Measurements from ENCODE around the gene ZRANB1.

Gene ZRANB1

DNA sequence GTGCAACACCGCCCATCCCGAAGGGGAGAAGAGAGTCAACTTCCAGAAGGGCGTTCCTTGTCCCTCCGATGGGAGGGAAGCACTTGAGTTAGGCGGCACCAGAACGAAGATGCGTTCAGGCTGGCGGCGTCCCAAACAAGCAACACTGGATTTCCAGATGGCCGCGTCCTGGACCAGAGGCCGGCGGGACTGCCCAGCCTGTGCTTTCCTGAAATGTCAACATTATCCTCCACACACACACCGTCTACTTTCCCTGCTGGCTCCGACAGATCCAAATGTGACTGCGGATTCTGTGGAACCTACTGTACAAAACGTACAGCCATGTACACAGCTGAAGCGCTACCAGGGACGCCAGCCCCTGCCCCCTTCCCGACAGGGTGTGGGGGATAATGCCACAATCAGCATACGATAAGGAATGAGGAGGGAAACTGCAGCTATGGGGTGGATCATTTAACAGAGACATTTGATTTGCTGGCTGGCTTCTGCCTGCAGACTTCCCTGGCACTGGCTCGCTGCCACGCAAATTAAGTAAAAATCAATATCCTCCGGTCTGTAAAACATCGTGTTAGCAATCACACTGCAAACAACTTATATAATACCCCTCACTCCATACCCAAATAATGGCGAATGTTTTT is 82.1 kb downstream of the ZRANB1 start:
- DNase-seq, result no peak

DNA sequence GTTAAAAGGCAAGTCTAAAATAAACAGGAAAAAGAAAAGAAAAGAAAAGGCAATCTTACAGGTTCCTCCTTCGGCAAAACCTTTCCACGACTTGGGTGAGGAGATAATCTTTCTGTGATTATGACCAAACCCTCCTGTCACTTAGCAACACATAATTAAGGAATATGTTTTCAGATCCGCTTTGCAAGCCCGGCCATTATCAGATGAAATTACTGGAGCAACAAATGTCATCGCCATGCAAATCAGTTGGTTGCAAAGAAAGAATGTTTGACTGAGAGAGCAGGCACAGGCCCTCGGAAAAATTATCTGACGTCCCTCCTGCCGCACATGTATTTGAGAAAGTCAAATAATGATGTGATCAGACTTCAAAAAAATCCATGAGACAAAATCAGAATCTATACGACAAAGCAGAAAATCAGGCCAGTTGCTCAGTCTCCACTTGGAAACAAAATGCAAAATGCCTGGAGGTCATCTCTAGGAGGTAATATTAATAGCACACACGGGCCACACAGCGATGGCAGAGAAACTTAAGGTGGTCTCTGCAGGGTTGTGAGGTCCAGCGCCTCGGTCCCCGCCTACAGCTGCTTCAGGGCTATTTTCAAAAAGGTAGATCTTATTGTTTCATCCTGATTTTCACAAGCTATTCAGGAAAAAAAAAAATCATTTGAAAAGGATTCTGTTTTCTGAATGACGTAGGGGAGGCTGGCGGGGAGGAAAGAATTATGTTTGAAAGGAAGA is 82.7 kb downstream of the ZRANB1 start:
- DNase-seq, result no peak

DNA sequence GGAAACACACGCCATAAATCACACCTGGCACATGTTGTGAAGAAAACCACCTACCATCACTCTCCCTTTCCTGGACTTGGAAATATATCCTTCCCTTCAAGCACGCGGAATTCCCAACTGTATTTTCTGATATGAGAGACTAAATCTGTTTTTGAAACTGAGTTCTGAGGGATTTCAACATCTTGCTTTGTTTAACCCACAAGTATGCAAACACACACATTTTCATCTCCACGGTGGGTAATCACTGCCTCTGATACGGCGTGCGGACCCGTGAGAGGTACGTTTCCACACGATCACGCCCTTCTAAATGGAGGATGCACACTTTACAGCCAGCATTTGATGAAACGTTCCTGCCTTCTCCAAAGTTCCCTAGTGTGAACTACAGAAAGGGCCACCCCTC is 83.4 kb downstream of the ZRANB1 start:
- DNase-seq, result no peak

DNA sequence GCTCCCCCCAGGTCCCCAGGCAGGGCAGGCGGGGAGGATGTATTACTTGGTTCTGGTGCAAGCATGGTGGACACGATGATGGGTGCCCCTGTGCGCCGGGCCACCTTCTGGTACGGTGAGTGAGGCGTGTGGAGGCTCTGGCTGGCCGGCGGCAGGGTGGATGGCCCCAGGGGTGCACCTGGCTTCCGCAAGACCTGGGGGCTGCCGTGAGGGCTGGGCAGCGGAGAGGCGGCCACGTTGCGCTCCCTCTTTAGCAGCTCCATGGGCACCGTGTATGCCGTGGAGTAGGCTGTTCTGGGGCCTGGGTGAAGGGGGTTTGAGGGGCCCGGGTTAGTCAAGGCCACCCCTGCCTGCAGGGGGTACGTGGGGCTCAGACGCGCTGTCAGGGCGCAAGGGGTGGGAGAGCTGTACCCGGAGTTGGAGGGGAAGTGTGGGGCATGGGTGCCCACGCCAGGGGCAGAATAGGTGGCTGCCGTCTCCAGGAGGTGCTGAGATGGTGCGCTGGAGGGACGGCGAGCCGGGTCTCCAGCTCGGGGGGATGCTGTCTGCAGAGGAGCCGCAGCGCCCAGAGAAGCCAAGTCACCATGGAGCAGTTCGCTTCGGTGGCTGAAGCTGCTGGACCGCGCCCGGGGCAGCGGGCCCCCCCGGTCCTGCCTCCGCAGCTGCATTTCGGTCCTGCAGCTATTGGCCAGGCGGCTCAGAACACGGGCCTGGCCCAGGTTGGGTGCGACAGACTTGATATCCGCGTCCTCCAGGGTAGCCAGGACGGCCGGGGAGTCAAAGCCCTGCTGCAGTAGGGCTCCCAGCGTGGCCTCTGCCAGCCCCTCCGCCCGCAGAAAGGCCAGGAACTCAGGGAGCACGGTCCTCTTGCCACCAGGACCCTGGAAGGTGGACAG is 84.4 kb downstream of the ZRANB1 start:
- DNase-seq, result no peak

DNA sequence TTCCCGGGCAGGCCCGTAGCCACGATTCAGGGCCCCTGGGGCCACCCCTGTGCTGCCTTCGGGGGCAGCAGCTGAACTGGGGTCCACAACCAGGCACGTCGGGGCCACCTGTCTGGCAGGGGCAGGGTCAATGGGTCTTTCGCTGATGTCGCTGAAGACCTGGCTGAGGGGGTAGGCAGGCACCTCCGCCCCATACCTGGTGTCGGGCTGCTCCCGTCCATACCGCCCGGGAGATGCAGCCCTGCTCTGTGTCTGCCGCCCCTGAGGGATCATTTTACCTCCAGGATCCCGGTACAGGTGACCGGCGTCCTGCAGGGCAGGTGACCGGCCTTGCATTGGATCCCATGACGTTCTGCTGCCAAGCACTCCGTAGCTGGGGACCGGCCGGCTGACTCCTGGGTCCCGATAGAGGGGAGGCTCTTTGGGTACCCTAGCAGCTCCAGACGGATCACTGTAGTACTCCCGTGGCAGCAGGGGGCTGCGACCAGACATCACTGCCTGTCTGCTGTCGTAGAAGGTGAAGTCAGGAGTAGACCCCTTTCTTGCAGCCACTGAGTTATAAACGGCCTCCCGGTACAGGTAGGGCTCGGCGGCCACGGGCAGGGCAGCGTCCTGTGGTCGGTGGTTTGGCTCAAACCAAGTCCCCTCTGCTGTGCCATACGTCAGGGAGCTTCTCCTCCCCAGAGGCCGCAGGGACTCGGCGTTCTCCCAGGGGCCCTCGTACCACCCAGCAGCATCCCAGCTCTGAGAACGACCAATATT is 85.2 kb downstream of the ZRANB1 start:
- DNase-seq, result no peak

DNA sequence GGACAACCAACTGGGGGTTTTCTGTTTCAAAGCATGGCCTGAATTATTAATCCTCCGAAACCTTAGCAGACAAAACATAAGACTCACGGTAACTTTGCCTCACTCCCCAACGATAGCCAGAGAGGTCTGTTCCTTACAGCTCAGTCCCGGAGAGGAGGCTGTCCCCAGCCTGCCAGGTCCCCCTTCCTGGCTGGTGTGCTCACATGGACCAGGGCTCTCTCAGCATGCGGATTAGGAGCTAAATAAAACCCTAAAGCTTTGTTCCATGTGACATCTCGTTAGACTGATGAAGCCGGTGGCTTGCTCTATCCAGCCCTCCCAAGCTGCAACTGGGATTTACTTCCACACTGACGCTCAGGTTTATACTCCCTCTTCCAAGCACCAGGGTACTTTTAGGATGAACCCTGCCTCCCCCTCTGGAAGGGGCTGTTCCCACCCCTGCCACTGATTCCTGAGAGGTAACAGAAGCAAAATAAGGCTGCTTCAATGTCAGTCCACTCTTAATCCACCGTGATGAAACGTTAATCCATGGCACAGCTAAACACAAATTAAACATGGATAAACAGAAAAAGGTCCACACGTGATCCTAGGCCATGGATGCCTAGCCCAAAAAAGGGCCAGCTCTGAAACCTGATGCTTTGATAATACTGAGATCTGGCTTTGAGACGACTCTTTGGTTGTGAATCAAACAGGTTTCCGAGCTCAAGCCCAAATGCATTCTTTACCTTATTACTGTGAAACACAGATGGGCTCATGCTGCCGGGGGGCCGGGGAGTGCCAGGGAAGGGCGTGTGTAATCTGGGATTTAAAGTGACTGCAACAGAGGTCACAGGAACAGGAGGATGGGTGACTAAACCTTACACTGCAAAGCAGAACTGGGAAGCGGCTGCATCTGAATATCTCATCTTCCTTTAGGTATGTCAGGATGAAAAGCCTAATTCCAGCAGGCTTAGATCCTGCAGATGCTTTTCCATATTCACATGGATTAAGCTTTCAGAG is 86.2 kb downstream of the ZRANB1 start:
- no peak for DNase-seq

DNA sequence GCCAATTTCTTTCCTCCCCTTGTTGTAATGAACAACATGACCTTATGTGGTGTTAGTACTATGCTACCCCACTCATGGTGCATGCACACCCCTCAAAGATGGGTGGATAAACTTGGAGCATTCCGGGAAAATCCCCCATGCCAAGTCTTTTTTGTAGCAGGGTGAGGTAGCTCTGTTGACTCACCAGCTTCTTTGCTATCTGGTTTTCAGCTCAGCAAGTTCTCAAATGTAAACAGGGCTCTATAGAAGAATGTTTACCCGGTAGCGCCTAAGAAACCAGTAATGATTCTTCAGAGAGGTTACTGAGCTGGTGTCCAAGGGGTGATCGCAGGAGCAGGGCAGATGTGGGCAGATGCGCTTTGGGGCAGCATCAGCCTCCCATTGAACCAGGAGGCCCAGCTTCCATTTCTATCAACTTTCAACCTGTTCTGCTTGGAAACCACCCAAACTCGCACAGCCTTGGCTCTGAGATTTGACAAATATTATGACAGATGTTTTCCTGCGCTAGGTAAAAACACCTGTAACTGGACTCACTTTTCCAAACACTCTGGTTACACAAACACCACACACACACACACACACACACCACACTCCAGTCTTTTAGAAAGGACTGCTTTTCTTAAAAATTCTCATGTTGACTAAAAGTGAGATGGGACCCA is 87.8 kb downstream of the ZRANB1 start:
- DNase-seq, result no peak

DNA sequence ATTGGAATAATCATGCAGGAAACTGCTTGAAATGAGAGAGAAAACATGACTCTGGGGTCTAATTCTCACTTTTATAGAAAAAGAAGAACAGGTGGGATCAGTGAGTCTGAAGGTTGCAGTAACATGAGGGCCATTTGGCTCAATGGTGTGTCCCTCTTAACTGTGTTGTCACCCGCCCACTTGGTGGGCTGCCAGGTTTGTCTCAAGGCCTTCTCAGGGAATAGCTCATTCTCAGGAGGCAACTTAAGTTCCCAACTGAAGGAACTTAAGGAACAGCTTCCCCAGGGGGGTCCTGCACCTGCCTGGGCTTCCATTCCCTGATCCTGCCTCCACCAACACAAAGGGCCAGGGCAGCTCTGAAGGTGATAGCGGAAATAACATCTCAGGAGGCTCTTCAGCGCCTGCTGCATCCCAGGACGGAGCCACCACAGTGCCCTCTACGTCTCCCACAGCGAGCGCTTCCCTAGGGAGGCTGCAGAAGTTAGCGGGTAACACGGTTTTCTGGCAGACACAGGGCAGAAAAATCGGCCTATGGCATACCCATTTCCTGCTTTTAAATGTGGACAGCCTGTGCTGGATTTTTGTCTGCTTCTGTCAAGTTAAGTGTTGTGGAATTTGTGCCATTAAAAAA is 88.8 kb downstream of the ZRANB1 start:
- no peak for DNase-seq

DNA sequence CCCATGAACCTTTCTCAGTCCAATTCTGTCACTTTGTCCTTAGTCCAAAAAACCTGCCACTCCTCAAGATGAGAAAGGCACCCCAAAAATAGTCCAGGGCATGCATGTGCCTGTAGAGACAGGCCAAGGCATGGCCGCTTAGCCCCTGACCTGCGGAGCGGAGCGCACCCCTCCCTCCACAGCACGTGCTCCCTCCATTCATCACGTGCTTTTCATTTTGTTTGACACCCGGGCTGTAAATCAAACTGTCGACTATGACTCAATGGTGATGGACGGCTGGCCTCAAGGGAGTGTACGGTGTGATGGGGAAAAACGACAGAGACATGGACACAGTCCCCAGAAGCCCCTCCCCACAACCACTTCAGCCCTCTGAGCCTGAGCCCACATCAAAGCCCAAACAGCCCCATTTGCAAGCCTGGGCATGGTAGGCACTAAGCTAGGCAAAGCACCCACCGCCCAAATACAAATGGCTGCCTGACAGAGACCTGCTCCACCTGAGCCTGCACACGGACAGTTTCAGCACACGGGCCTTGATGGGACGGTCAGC is 90.6 kb downstream of the ZRANB1 start:
- DNase-seq, result no peak

DNA sequence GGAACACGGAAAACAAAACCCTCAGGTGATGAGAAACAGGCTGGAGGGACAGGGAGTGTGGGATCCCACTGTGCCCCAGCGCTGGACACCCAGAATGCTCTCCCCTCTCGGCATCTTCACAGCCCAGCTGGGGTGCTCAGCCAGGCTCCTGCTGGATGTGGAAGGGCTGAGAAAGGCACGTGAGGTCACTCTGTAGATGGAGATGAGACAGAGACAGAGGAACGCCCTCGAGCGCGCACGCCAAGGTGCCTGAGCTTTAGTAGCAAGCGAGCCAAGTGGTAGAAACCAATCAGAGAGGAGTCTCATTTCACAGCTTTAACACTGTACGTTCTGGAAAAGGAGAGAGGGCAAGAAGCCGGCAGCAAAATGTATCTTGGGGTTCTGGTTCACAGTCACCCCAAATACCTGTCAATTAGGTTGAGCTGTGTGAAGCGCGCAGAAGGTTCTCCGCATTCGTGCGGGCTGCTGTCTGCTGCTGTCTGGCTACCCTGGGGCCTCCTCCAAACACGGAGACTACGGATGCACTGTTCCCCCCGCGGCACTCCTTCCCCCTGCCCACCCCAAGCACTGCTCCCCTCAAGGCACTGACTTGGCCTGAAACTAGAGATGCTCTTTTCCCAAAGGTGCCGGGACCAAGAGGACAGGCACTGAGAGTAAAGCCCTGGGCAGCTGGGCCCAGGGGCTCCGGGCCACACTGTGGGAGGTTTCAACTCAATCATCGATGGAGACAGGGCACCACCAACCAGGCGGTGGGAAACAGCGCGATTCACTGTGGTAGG is 91.4 kb downstream of the ZRANB1 start:
- DNase-seq, result no peak

DNA sequence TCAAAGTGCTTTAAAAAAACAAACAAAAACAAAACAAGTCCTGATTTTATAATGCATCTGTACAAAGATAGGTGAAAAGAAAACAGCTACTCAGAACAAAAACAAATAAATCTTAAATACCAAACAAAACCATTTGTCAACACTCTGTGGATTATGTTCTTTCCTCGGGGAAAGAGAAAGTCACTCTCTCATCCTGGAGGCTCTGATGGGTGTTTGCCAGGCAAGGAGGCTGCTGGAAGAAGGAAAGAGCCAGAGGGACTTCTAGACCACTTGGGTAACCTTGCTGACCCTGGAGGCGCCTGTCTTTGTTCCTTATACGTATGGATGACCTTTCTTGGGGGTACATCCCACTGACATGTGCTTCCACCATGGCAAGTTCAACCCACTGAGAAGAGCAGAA is 92.8 kb downstream of the ZRANB1 start:
- no peak for DNase-seq

DNA sequence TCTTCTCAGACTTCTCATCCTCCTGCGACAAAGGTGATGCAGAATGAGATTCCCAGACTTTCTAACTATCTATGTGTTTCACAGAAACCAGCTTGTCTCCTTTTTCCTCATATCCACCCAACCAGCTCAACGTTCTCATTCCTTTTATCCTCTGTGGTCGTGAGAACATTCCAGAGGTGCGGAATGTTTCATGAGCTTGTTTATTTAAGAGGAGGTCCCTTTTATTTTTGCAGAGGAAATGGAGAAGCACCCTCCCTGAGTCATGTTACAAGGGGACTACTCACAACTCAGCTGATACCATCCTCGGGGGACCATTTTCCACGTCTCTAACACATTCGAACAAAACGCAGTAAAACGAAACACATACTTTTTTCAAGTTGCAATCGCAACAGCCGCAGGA is 93.2 kb downstream of the ZRANB1 start:
- no peak for DNase-seq

DNA sequence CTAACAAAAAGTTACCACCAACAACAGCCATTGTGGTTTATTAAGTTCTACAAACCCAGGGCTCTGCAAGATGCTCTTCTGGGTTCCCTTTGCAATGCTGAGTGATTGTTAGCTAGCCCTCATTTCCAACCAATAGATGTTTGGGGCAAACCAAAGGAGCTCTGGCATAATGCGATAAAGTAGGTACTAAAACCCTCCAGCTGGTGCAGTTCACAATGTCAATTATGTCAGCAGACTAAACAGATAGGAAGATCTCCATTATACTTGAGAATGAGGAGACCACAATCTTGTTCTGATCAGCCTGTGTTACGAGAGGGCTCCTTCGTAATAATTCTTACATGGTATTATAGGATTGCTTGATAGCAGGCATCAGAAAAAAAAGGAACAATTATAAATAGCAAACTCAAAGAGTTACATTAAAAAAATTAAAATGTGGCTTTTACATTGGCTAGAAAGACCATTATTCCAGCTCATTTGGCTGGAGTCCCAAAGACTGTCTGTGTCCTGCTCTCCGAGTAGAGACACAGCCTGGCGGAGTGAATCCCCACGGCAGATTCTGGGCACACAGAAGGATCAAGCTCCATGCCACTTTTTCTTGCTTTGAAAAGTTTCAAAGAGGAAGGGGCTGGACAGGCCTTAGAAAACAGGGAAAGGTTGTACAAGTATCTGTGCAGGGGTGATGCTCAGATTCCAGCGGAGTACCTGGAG is 93.8 kb downstream of the ZRANB1 start:
- no peak for DNase-seq

DNA sequence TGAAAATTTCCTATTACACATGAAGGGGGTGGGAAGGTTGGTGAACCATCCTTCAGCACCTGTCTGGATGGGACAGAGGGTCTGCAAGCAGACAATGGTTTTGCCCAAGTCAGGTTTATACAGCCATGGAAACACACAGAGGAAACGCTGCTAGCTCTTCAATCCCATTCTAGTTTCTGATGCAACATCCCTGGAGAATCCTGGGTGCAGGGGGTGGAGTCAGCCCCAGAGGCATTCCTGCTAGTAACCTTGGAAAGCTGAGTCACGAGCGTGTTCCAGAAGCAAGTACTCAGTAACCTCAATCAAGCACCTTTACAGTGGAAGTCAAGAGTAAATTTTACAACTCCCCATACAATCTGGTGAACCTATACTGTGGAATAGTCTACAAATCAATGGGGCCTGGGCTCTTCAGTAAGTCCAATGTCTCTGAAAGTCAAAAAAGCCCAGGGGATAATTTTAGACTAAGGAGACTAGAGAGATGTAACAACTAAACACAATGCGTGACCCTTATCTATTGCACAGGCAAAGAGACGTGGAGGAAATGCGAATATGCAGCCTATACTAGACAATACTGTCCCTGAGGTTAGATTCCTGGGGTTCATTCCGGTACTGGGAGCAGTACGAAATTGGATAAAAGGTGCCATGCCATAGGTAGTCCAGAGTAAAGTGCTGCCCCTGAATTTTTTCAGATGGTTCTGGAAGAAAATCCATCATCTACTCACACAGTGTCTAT is 95.4 kb downstream of the ZRANB1 start:
- DNase-seq, result no peak

Measured in stimulated activated CD4-positive, alpha-beta T cell treated with anti-CD3 and anti-CD28 coated beads, Interleukin-15, amount 100 ng/mL, for 24 hours (primary cell).